GM19395 (cell line): ENCODE data around the gene KLF15.

Source experiments
- ATAC-seq: cut with Tn5 transposase; IDR thresholded peaks from one replicate; pipeline ENCODE4 v1.9.1; 2021; ENCODE audit warnings: mild to moderate bottlenecking, moderate library complexity; ENCODE audit not compliant: unreplicated experiment

KLF15 gene

DNA sequence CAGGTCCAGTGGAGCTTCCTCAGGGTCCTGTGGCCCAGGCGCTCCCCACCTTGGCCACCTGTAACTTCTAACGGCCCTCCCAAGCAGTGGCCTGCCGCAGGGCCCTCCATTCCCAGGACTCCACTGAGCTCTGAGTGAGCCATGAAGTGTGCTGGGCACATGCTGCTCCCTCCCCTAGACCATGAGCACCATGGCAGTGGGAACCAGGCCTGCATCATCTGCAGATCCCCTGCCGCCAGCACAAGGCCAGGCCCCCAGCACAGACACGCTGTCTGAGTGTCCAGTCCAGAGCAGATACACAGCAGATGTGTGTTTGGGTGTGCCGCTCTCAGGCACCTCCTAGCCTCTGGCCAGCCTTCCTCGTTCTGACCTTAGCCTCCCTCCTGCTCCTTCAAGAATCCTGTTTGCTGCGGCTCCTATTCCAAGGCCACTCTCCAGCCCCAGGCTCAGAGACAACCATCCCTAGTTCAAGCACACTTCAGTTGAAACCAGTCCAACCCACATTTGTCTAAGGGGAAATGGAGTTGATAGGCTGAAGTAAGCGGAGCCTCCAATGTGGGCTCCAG is 7.0 kb upstream of the KLF15 start:
- ATAC-seq, result no peak

DNA sequence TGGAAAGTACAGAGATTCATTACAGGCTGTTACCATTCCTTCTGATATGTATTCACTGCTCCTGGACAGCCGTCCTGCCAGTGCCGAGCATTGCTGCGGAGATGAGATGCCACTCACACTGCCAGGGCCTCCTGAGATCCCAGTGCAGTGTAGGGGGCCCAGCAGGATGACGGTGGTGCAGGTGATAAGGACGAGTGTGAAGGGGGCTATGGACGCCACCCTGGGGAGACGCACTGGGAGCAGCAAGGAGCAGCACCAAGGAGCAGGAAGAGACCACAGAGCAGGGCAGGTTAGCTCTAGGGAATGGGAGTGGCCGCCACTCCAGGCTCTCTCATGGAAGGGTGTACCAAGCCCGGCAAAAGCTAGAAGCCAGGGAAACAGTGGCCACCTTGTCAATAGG is 4.0 kb upstream of the KLF15 start:
- no peak for ATAC-seq

DNA sequence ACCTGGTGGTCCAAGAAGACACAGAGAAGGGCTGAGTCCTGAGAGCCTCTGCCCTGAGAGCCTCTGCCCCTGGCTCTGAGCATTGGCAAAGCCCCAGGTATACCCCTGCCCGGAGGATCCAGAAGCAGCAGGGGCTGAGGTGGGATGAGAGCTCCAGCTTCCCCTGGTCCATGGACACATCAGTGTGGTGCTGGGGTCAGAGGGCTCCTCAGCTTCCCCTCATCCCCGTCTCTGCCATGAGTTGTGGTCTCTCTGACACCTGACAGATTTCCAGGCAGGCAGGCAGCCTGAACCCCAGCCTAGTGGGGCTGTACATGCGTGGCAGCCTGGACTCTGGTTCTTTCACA is 3.5 kb upstream of the KLF15 start:
- no peak for ATAC-seq

DNA sequence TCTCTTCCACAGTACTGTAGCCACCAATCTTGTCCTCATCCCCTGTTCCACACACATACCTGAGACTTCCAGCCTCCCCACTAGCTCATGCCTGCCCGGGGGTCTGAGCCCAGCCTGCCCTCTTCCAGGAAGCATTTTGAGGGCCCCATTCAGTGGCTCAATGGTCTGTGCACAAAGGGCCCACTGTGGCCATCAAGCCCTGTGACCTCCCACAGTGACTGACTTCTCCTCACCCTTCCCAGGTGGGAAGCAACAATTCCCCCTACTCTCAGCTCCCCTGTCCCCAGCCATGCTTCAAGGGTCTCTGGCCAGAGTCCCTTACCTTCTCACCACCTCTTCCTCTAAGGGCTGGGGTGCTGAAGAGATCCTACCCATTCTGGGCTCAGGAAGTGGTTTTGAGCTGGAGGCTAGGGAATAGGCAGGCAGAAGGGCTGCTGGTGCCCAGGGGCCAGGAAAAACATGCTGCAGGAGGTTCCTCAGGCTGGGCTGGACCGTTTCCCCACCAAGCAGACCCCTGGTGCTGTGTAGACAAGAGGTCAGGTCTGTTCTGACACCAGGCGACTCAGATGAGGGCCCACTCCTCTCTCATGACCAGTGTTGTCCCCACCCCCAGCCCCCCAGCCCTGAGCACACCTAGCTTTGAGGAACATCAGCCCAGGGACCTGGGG is 3.0 kb upstream of the KLF15 start:
- no peak for ATAC-seq

DNA sequence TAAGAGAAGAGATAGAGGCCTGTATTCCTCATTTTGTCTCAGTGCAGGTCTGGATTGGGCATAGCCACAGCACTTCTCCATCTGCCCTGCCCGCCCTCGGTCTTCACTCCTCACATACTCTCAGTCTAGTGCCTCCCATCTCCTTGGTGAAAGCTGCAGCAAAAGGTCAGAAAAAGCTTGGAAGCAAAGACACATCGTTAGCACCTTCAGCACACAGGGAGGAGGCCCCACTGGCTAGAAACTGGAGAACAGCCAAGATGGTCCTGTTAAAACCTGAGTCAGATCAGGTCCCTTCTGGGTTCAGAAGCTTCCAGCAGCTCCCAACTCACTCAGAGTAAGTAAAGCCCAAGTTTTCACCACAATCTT is 1.6 kb upstream of the KLF15 start:
- no peak for ATAC-seq

DNA sequence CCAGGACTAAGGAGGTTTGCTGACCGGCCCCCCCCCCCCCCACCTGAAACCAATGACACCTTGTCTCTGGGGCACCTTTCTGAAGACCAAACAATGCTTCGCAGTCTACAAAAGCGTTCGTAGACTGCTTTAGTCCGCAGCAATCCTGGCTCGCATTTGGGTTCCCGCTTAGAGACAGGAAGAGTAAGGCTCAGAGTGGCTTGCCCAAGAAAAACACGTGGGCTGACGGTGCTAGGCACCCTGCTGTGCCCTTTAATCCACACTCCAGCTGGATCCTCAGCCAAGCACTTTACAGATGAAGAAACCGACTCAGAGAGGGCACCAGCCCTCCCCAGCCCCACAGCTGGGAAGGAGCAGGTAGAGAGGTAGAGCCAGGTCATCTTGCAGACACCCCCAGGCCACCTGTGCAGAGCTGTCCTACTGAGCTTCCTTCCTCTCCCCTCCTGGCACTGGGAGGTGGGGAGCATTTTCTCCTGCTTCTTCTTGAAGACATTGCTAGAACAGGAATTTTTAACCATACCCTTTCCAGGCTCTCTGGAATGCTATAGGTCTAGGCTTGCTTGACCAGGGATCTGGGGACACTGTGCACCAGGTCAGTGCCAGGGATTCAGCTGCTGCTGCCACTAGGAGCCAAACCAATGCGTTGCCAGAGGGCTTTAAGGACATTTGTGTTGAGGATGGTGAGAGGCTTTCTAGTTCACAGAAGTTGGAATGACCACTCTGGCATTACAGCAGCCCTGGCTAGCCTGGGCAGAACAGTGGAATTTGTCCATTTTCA is 1.0 kb upstream of the KLF15 start:
- ATAC-seq, result no peak

DNA sequence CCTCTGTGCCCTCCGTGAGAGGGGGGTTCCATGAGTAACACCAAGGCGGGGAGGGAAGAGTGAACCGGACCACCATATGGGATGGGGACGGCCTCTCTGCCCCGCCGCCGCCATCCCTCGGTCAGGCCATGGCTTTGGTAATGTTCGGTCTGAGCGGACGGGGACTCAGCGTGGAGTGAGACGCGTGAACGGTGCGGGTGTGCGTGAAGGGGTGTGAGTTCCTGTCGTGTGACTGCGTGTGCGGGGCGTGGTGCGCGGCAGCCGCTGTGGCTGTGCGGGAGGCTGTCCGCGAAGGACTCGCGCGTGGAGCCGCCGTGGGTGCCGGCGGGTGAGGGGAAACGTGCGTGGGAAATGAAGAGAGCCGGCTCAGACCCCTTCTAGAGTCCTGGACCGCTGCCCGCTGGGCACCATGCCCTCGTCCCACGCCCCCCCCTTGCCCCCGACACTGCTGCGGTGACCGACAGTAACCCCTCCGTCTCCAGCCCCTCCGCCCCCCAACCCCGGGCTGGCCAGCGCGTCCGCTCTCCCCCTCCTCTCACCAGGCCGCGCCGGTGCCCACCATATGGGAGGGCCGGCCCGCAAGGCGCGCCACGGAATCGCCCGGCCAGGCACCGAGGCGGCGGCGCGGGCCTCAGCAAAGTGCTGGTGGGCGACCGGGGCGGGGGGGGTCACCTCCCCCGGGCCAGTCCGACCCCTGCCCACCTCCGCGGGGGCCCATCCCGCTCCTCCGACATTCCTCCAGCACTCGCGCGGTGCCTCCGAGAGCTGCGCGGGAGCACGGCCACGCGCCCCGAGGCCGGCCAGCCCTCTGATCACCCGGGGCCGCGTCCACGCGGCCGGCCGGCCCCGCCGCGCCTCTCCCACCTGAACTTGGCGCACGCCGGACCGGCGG is 589 bp downstream of the KLF15 start:
- no peak for ATAC-seq

DNA sequence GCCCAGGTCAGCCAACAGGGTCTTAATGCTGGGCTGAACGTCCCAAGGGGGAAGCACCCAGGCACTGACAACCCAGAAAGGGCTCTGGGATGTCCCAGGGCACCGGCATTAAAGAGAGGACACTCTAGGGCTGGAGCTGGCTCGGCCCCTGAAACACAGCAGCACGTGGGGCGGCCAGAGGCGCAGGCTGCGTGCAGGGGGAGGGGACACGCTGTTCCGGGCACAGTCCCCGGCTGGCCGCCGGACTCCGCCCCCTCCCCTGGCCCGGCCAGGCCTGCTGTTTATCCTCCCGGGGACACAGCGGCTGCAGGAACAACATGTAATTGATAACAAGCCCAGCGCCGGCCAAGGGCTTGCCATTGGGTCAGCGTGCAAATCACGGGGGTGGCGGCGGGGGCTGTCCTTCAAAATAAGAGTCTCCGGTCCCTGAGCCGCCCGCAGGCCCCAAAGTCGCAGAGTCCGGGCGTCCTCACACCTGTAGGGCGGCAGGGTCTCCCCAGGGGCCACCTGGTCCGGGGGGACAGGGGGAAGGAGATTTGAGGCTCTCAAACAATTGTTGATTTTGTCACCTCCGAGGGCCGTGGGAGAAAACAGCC is 1.3 kb downstream of the KLF15 start:
- no peak for ATAC-seq

DNA sequence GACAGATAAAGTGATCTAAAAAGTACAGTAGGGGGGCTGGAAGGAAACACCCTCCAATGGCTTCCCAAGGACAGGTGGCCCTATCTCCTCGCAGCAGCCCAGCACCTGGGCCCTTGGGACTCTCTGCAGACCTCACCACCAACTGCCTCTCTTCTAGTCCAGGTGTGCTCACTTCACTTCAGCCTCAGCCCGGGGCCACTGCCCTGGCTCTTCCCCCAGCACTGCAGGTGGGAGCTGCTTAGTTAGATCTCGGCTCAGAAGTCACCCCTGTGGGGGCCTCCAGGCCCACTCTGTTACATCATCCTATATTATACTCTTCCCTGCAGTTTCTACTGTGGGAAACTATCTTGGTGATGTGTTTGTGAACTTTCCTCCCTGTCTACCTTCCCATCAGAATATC is 2.0 kb downstream of the KLF15 start:
- ATAC-seq, result no peak

DNA sequence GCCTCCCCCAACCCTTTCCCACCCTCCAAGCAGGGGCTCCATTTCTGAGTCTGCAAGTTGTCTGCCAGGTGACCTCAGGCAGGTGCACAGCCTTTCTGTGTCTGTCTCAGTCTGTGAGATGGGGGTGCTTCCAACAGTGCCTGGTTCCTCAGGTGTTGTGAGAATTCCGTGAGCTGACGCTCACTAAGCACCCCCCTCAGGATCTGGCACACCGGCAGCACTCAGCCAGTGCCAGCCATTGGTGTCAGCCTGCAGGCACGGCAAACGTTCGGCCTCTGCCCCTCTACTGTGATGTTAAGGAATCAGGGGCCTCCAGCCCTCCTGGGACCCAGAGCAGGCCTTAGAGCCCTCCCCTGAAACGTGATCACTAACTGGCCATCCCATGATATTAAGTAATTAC is 2.4 kb downstream of the KLF15 start:
- no peak for ATAC-seq

DNA sequence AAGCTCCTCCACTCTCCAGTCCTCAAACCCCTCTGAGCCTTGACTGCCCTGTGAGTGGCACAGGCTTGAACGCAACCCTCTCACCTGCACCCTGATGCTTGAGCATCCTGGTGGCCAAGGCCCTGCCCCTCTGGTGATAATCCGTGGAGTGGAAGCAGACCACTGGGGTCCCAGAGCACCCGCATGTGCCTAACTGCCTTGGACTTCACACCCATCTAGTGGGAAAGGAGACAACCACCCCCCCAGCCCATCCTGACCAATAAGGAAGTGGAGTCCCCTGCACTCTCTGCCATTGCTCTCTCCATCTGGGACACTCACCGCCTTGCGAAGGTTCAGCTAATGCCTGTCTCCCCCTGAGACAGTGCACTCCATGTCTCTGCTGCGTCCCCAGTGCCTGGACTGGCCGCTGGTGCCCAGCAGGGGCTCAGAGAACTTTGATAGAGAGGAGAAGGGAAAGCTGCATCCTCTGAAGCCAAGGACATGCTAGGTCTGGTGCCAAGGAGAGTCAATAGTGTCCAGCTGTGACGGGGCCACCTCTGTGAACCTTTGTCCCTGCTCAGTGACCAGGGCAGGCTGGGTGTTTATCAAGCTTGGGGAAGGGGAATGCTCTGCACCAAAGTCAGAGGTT is 3.4 kb downstream of the KLF15 start:
- no peak for ATAC-seq

DNA sequence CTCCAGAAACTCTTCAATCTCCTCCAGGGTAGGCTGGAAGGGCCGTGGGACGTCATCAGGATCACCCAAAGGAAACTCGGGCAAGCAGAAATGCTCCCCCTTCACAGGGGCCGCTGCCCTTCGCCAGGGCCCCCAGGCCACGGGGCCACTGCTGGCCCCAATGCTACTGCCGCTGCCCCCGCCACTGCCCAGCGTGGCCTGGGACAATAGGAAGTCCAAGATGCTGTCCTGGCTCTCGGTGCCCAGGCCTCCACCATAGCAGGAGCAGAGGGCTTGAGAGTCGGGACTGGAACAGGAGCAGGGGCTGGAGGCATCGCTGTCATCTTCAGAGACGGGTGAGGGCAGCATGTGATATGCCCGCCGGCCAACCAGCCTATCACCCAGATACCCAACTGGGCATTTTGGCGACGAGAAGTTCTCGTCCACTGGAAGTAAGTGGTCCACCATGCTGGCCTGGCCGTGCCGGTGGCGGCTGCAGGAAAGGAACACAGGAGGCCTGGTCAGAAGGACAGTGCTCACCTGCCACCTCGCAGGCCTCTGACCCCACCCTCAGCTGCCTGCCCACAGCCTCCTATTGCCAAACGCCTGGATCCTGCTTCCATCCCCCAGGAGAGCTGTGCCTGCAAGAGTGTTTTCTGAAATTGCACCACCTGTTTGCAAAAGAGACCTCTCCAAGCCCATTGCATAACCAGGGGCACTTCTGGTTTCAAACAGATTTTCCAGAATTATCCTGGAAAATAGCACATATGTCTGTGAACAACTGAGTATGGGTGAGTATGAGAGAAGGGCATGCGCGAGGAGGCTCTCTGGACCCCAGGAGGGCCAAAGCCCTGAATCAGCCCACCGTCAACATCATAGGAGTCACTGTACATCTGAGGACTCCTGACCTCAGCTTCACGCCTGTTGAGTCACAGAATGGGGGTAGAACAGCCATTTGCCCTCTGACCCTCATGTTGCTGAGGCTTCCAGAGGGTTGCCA is 4.4 kb downstream of the KLF15 start:
- ATAC-seq, result no peak

DNA sequence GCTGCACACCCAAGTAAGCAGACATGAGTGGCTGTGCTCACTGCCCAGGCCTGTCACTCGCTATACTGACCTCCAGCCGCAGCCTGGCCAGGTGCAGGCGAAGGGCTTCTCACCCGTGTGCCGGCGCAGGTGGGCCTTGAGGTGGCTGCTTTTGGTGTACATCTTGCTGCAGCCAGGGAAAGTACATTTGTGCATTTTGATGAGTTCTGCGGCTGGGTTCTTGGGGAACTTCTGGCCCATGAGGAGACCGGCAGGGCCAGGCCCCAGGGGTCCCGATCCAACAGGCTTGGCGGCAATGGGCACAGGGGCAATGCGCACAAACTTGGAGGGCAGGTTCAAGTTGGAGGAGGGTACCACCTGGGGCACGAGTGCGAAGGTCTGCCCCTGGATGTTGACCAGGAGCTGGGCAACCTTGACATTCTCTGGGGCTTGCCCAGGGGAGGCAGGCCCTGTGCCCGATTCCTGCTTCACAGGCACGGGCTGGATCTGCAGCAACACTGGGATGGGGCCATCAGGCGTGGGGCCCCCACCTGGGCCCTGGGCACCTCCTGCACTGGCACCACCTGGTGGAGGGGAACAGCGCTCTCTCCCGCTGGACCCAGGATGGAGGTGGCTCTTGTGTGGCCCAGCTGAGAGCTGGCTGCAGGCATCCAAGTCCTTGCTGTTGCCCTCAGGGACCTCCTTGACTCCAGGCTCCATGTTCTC is 5.3 kb downstream of the KLF15 start:
- no peak for ATAC-seq

DNA sequence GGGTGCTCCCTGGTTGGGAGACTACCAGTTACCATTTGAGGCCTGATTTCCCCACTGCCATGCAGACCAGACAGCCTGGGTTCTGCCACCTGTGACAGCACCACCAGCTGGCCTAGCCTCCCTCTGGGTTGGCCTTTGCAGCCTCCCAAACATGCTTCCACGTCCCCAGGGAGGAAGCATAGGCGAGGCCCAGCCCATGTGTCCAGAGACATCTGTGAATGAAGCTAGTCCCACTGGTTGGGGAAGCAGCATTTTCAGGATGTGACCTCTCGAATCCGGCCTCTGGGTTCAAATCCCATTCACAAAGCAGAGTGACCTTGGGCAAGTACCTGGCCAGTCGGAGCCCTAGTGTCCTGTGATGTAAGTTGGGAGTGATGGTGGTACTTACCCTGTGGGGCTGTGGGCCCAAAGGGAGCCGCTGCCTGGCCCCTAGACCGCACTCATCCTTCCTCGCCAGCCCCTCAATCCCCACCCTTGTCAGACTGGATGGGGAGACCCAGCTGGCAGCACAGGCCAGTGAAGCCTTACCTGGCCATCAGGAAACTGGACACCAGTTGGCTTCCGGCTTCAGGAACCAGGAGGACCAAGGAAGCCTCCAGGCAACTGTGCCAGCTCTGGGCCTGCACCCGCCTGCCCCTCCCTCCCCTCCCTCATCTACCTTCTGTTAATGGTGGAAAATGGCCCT is 6.0 kb downstream of the KLF15 start:
- no peak for ATAC-seq

DNA sequence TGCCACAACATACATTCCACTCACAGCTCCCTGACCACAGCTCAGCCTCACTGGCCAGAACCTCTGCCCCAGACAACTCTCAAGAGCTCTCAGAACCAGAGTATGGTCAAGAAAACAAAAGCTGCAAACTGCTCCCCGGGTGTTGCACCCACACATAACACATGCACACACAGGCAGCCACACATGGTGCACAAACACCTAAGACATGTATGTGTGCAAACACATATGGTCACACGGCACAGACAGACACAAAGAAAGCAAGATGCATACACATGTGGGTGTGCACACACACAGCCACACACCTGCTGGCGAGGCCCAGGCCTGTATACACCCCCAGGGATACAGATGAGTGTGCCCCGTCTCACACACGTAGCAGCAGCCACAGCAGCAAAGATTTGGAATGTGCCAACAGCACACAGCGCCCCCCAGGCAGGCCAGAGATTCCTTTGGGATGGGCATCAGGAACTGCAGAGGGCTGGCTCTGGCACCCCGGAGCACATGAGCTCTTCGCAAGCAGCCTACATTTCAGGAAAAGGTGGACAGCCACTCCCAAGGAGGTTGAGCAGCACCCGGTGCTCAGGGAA is 6.6 kb downstream of the KLF15 start:
- no peak for ATAC-seq

DNA sequence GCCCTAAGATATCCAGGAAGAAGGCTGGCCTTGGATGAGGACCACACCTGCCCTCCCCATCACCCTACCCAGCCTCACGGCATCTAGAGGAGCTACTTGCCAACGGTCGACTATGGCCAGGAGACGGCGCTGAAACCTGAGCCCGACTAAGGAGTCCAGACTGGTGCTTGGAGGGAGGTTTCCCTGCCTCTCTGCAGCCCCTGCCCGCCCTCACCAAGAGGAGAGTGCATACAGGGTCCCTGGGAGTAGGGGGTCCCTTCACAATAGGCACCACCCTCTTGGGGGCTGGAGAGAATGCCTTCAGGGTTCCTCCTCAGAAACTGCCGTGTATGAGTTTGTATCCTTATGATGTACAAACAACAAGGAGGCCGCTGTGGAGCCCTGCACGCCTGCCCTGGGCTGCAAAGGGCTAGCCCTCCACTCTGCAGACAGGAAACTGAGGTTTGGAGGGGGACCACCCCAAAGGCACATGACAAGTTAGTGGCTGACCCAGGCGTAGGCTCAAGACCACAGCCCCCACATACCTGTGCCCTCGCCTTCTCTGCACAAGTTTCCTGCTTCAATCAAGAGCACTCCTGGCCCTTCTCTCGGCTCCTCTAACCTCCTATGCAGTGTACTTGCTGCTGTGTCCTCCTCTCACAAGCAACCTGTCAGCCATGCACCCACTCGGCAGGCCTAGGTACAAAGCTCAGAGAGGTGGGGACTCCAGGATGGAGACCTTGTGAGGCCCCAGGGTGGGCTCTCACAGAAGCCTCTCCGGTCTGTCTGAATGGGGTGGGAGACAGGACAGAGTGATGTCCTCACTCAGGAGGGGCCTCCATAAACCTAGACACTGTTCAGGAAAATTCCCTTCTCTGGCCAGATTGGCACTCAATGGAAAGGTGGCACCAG is 7.4 kb downstream of the KLF15 start:
- ATAC-seq, result no peak

DNA sequence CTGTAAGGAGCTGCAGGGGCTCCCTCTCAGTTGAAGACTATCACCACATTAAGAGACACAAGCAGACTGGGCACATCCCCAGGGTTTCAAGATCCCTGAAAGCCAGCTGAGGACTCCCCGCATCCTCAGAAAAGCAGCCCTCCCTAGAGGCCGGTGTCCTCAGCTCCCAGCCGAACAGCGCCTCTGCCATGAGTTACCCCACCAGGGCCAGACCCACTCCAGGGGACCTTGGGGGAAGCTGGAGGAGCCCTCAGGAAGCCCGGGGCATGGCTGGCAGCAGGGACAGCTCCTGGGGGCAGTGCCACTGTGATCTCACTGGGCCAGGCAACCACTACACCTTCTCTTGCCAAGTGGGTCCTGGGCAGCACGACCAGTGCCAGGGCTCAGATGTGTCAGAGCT is 8.1 kb downstream of the KLF15 start:
- no peak for ATAC-seq
